Activated T-helper 17 cell treated with anti-CD3 and anti-CD28 coated beads, Interleukin-2, amount 50 U/mL, for 72 hours (primary cell): ENCODE data around the gene JAML. TPM values are rescaled to one million over a fixed set of nuclear protein-coding genes. Genes with fewer than 3 reads are reported as not detected.
A peak's percentile ranks its signal among the peaks of the same experiment; 100 is the strongest.

ENCODE experiments used
- ATAC-seq: fragments of 150-1000 bp; cut with Tn5 transposase; replicated peaks from 2 replicates; pipeline ENCODE4 v1.10.0; 2021; ENCODE audit warnings: mild to moderate bottlenecking, moderate library complexity
- H3K27ac Mint-ChIP-seq: one replicate; pipeline ENCODE4 v1.8.0; 2022; ENCODE audit warnings: mixed read lengths
- H3K27me3 Mint-ChIP-seq: one replicate; pipeline ENCODE4 v1.8.0; 2022; ENCODE audit warnings: mixed read lengths
- H3K36me3 Mint-ChIP-seq: one replicate; pipeline ENCODE4 v1.8.0; 2022; ENCODE audit warnings: low read depth, mild to moderate bottlenecking, mixed read lengths
- H3K4me1 Mint-ChIP-seq: one replicate; pipeline ENCODE4 v1.8.0; 2022; ENCODE audit warnings: mixed read lengths
- H3K4me3 Mint-ChIP-seq: one replicate; pipeline ENCODE4 v1.8.0; 2022; ENCODE audit warnings: mild to moderate bottlenecking, mixed read lengths
- H3K9me3 Mint-ChIP-seq: one replicate; pipeline ENCODE4 v1.8.0; 2022; ENCODE audit warnings: mixed read lengths
- total RNA-seq, 2 donors: library from RNA; stranded (reverse); gene quantifications; one replicate each; pipeline ENCODE4 v1.2.3, GENCODE V29; 2022

The JAML gene
- total RNA-seq, 2 donors from 2014 or later: 74.0 to 276 TPM

DNA sequence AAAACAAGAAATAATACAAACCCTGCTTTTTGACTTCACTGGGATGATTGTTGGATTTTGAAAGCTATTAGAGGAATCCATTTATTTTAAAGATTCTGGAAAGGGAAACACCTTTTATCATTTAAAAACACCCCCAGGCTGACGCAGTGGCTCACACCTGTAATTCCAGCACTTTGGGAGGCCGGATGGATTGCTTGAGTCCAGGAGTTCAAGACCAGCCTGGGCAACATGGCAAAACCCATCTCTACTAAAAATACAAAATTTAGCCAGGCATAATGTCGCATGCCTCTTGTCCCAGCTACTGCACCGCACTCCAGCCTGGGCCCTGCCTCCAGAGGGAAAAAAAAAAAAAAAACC, 48.1 kb downstream of the JAML start:
- Mint-ChIP-seq H3K4me1 (no peaks in the 10 kb centered on the region), H3K27ac (no peak overlapping the region), H3K27me3 (peaks cover 4% of the 10 kb centered on the region), H3K36me3 (no peaks in the 10 kb centered on the region), H3K9me3 (no peaks in the 10 kb centered on the region), H3K4me3 (no peak overlapping the region)
- ATAC-seq: no peak

DNA sequence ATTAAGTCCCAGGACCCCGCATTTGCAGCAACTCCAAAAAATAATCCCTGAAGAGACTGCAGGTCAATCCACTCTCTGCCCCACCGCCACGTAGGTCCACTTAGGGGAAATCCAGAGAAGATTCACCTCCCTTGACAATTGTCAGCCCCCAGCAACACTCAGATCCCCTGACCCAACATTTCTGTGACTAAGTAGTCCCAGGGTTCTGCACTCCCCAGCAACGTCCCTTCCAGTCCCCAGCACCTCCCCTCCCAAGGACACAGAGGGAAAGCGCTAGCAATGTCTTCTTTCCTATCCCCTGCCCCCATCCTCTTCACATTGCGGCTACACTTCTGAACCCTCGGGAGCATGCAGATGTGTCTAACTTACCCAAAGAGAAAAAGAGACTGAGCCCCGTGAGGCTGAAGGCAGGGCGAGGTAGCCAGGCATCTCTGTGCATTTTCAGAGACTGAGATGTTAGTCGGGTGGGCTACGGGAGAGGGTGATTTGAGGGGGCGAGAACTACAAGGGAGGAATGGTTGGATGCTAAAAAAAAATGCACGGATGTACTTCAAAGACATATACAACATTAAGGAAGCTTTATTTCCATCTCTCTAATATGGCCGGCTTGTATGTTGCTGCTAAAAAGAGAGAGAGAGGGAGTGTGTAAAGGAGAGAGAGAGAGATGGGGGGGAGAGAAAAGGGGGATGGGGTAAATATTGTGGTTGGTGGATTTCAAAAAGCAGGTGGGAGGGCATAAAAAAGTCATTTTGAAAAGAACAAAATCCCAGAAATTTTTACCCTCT, 48.6 kb downstream of the JAML start, which contains the start of gene SCN2B:
Gene SCN2B, minus strand, starts transcription at position 647 of the 785 bp plus-strand sequence. Its CDS starts 208 bp downstream, at position 439.
- no peaks in the 10 kb centered on the region for H3K9me3 Mint-ChIP-seq
- ATAC-seq: no peak
- no peaks in the 10 kb centered on the region for H3K4me1 Mint-ChIP-seq

GRCh38 chr11:118175031-118175992, 49.5 kb downstream of the JAML start:
- no peak for ATAC-seq

More for the DNA sequence above, 48.6 kb downstream of the JAML start, which contains the start of gene SCN2B:
- H3K27me3 Mint-ChIP-seq: peaks cover 4% of the 10 kb centered on the region
- H3K27ac Mint-ChIP-seq: no peak within 1 kb of the TSS
- no peaks in the 10 kb centered on the region for H3K36me3 Mint-ChIP-seq
- H3K4me3 Mint-ChIP-seq: no peak within 1 kb of the TSS

GRCh38 chr11:118174006-118174567, 50.7 kb downstream of the JAML start:
- Mint-ChIP-seq H3K36me3 (no peaks in the 10 kb centered on the region), H3K4me3 (no peak overlapping the region), H3K4me1 (no peaks in the 10 kb centered on the region), H3K27me3 (peaks cover 5% of the 10 kb centered on the region), H3K27ac (peak overlapping the region; percentile 64), H3K9me3 (no peaks in the 10 kb centered on the region)
- ATAC-seq: no peak

More at GRCh38 chr11:118175031-118175992, 49.5 kb downstream of the JAML start:
- no peaks in the 10 kb centered on the region for H3K4me1 Mint-ChIP-seq
- H3K9me3 Mint-ChIP-seq: no peaks in the 10 kb centered on the region
- no peaks in the 10 kb centered on the region for H3K27me3 Mint-ChIP-seq
- H3K27ac Mint-ChIP-seq: peak overlapping the region; percentile 64
- no peaks in the 10 kb centered on the region for H3K36me3 Mint-ChIP-seq
- no peak overlapping the region for H3K4me3 Mint-ChIP-seq

- no peak overlapping the region for H3K27ac Mint-ChIP-seq
- H3K9me3 Mint-ChIP-seq: no peaks in the 10 kb centered on the region
- no peak overlapping the region for H3K4me3 Mint-ChIP-seq
- ATAC-seq: no peak
- no peaks in the 10 kb centered on the region for H3K4me1 Mint-ChIP-seq
- no peaks in the 10 kb centered on the region for H3K36me3 Mint-ChIP-seq
- peaks cover 5% of the 10 kb centered on the region for H3K27me3 Mint-ChIP-seq
These were observed 52.5 kb downstream of the JAML start for GRCh38 chr11:118172356-118172755.

- H3K9me3 Mint-ChIP-seq: no peaks in the 10 kb centered on the region
- H3K4me3 Mint-ChIP-seq: no peak overlapping the region
- H3K36me3 Mint-ChIP-seq: no peaks in the 10 kb centered on the region
- no peaks in the 10 kb centered on the region for H3K4me1 Mint-ChIP-seq
- peaks cover 5% of the 10 kb centered on the region for H3K27me3 Mint-ChIP-seq
- ATAC-seq: peak; percentile 95
- no peak overlapping the region for H3K27ac Mint-ChIP-seq
These were observed 53.3 kb downstream of the JAML start for GRCh38 chr11:118171269-118172062.

DNA sequence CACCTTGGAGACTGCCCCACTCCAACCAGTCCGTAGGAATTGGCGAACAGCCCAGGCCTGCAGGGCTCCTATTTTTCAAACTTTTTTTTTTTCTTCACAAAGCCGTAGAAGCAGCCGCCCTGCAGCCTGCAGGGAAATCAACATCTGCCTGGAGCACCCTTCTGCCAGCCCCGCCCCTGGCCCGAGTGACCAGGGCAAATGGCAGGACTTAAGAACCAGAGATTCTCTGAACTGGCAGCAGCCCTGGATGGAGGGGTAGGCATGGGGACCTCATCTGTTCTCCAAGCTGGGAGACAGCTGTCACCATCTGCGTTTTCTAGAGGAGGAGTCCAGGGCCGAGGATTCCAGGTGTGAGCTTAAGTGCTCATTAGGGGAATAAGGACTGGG, 53.9 kb downstream of the JAML start:
- H3K9me3 Mint-ChIP-seq: no peaks in the 10 kb centered on the region
- H3K4me3 Mint-ChIP-seq: no peak overlapping the region
- H3K4me1 Mint-ChIP-seq: no peaks in the 10 kb centered on the region
- no peak for ATAC-seq
- H3K27me3 Mint-ChIP-seq: peaks cover 5% of the 10 kb centered on the region
- no peaks in the 10 kb centered on the region for H3K36me3 Mint-ChIP-seq
- H3K27ac Mint-ChIP-seq: no peak overlapping the region

DNA sequence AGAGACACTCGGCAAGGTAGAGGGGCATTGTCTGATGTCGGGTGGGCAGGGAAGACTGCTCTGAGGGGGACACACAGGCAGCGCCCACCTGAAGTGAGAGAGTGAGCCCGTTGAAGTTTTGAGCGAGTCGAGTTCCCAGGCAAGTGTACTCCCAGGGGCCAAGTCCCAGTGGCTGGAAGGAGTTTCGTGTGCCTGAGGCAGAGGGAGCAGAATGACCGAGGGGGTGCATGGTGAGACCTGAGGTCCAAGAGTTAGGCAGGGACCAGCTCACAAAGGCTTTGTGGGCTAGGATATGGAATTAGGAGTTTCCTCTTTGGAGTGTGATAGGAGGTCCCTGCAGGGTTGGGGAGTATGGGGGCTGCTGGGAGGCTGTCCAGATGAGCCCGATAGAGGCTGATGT, 54.6 kb downstream of the JAML start:
- Mint-ChIP-seq H3K9me3 (no peaks in the 10 kb centered on the region), H3K4me1 (no peaks in the 10 kb centered on the region), H3K4me3 (no peak overlapping the region), H3K36me3 (no peaks in the 10 kb centered on the region), H3K27me3 (peaks cover 5% of the 10 kb centered on the region), H3K27ac (peak overlapping the region; percentile 6)
- no peak for ATAC-seq

DNA sequence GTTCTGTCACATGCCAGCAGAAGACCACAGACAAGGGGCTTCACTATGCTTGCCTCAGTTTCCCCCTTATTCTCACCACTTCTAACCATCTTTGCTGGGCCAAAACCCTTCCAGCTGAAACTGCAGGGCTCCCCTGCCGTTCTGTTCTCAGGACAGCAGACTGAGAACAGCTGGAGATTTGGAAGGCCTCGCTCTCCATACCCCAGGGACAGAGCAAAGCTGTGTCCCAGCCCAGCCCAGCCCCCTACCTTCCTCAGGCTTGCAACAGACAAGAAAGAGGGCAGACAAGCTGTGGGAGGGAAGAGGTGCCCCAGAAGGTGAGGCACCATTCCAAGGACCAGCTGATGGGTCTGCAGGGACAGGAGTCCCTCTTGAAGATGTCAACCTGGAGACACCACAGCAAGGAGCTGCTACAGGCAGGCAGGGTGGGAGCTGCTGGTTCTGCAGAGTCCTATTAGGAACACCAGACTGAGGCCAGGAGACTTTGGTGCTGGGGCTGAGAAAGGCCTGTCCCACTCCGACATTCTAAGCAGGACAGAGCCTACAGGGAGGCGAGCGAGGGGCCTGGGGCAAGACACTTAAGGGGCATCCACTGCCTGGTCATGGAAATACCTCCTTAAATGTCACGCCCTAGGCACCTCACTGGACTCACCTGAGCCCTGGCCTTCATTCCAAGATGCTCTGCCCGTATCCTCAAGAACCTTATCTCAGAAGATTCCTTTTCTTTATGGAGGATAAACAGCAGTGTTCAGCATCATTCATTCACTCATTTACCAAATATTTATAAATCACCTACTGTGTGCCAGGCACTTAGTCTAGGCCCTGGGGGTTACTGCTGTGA, 55.3 kb downstream of the JAML start:
- no peaks in the 10 kb centered on the region for H3K9me3 Mint-ChIP-seq
- peaks cover 5% of the 10 kb centered on the region for H3K27me3 Mint-ChIP-seq
- no peak for ATAC-seq
- H3K27ac Mint-ChIP-seq: peak overlapping the region; percentile 6
- H3K36me3 Mint-ChIP-seq: no peaks in the 10 kb centered on the region
- H3K4me1 Mint-ChIP-seq: no peaks in the 10 kb centered on the region
- no peak overlapping the region for H3K4me3 Mint-ChIP-seq

- H3K27ac Mint-ChIP-seq: no peak overlapping the region
These were observed 56.1 kb downstream of the JAML start for GRCh38 chr11:118168751-118169150.

GRCh38 chr11:118168316-118168715, 56.5 kb downstream of the JAML start:
- H3K9me3 Mint-ChIP-seq: no peaks in the 10 kb centered on the region
- no peak for ATAC-seq
- H3K27ac Mint-ChIP-seq: no peak overlapping the region
- H3K27me3 Mint-ChIP-seq: peaks cover 5% of the 10 kb centered on the region
- no peaks in the 10 kb centered on the region for H3K36me3 Mint-ChIP-seq
- no peaks in the 10 kb centered on the region for H3K4me1 Mint-ChIP-seq
- no peak overlapping the region for H3K4me3 Mint-ChIP-seq

More at GRCh38 chr11:118168751-118169150, 56.1 kb downstream of the JAML start:
- H3K36me3 Mint-ChIP-seq: no peaks in the 10 kb centered on the region
- H3K27me3 Mint-ChIP-seq: peaks cover 5% of the 10 kb centered on the region
- ATAC-seq: no peak
- no peaks in the 10 kb centered on the region for H3K4me1 Mint-ChIP-seq
- no peak overlapping the region for H3K4me3 Mint-ChIP-seq
- no peaks in the 10 kb centered on the region for H3K9me3 Mint-ChIP-seq

GRCh38 chr11:118167906-118168305, 56.9 kb downstream of the JAML start:
- Mint-ChIP-seq H3K27me3 (peaks cover 5% of the 10 kb centered on the region), H3K27ac (no peak overlapping the region), H3K4me3 (no peak overlapping the region), H3K9me3 (no peaks in the 10 kb centered on the region), H3K4me1 (no peaks in the 10 kb centered on the region), H3K36me3 (no peaks in the 10 kb centered on the region)
- ATAC-seq: no peak

DNA sequence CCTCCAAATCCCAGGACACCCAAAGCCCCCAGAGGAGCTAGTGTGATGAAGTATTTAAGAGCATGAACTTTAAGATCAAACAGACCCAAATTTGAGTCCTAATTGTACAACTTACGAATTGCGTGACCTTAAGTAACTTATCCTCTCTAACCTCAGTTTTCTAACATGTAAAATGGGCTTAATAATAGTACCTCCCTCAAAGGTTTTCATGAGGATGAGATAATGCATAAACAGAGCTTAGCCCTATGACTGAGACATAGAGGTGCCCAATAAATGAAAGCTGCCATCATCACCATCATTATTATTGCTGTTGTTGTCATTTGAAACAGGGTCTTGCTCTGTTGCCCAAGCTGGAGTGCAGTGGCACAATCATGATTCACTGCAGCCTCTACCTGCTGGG, 57.6 kb downstream of the JAML start:
- no peak for ATAC-seq
- H3K27me3 Mint-ChIP-seq: peaks cover 5% of the 10 kb centered on the region
- H3K4me3 Mint-ChIP-seq: no peak overlapping the region
- no peaks in the 10 kb centered on the region for H3K4me1 Mint-ChIP-seq
- no peaks in the 10 kb centered on the region for H3K36me3 Mint-ChIP-seq
- H3K9me3 Mint-ChIP-seq: no peaks in the 10 kb centered on the region
- no peak overlapping the region for H3K27ac Mint-ChIP-seq
